HEK293 (cell line): ENCODE data around the gene USP13.

Experiments
- CTCF ChIA-PET: fragments of 350-600 bp; formaldehyde crosslinking; extraction: SDS; loops from one replicate; lab custom pipeline; 2021; ENCODE audit warnings: antibody characterized with exemption; lab: Yijun Ruan, JAX
- POLR2A ChIA-PET: fragments of 300-600 bp; formaldehyde crosslinking; extraction: SDS; loops from one replicate; lab custom pipeline; 2020; ENCODE audit warnings: antibody characterized with exemption, inconsistent platforms; lab: Yijun Ruan, JAX
- H3K27ac ChIP-seq: fragments of 200-500 bp; sonication (Bioruptor generic); 2 replicates; pipeline ENCODE4 v1.5.1; 2014; ENCODE audit warnings: low read depth, low read length, control low read depth, inconsistent platforms; ENCODE audit errors: extremely low read depth
- H3K36me3 ChIP-seq, 2 experiments: fragments of 200-500 bp in 1 of 2; sonication (Bioruptor generic) in 1 of 2; 1 replicate in 1 of 2; 2 replicates in 1 of 2; pipeline ENCODE4 v1.5.1; 2014 to 2017; ENCODE audit warnings: inconsistent platforms in 2 of 2, low read length in 2 of 2; ENCODE audit not compliant: control insufficient read depth in 2 of 2, insufficient read depth in 1 of 2
- H3K4me1 ChIP-seq: fragments of 200-500 bp; sonication (Bioruptor generic); 2 replicates; pipeline ENCODE4 v1.5.1; 2014; ENCODE audit warnings: mild to moderate bottlenecking, low read length, inconsistent platforms; ENCODE audit not compliant: control insufficient read depth, insufficient read depth
- H3K4me3 ChIP-seq: 2 replicates; pipeline ENCODE4 v1.5.1; 2011; ENCODE audit warnings: low read depth, mild to moderate bottlenecking, control low read depth, low read length, moderate library complexity
- H3K9me3 ChIP-seq: fragments of 200-500 bp; sonication (Bioruptor generic); 2 replicates; pipeline ENCODE4 v1.5.1; 2014; ENCODE audit warnings: low read depth, low read length, inconsistent platforms; ENCODE audit not compliant: control insufficient read depth, insufficient read depth
- GLIS1 ChIP-seq: fragments of 450-650 bp; formaldehyde crosslinking; IDR thresholded peaks from 2 replicates; pipeline ENCODE4 v1.5.1; 2016; ENCODE audit warnings: missing biosample characterization, missing genetic modification characterization
- KLF7 ChIP-seq: fragments of 450-650 bp; formaldehyde crosslinking; IDR thresholded peaks from 2 replicates; pipeline ENCODE4 v1.5.1; 2016; ENCODE audit warnings: missing biosample characterization, missing genetic modification characterization, borderline replicate concordance
- KLF9 ChIP-seq: fragments of 450-650 bp; formaldehyde crosslinking; IDR thresholded peaks from 2 replicates; pipeline ENCODE4 v1.5.1; 2016; ENCODE audit warnings: missing biosample characterization, missing genetic modification characterization, low read depth
- MZF1 ChIP-seq: fragments of 450-650 bp; formaldehyde crosslinking; IDR thresholded peaks from 2 replicates; pipeline ENCODE4 v1.5.1; 2017; ENCODE audit warnings: missing biosample characterization, missing genetic modification characterization, borderline replicate concordance
- PRDM1 ChIP-seq: fragments of 450-650 bp; formaldehyde crosslinking; IDR thresholded peaks from 2 replicates; pipeline ENCODE4; 2016; ENCODE audit warnings: missing biosample characterization, missing genetic modification characterization
- TRIM28 ChIP-seq: IDR thresholded peaks from 2 replicates; pipeline ENCODE4 v1.6.1; 2011; ENCODE audit warnings: low read length, control low read depth, borderline replicate concordance
- ZBTB48 ChIP-seq: fragments of 450-650 bp; formaldehyde crosslinking; IDR thresholded peaks from 2 replicates; pipeline ENCODE4 v1.5.1; 2016; ENCODE audit warnings: missing biosample characterization, missing genetic modification characterization
- ZNF248 ChIP-seq: fragments of 450-650 bp; formaldehyde crosslinking; IDR thresholded peaks from 2 replicates; pipeline ENCODE4 v1.5.1; 2017; ENCODE audit warnings: missing biosample characterization, missing genetic modification characterization
- ZNF292 ChIP-seq: fragments of 450-650 bp; formaldehyde crosslinking; IDR thresholded peaks from 2 replicates; pipeline ENCODE4 v1.5.1; 2016; ENCODE audit warnings: low read depth, missing biosample characterization, missing genetic modification characterization, borderline replicate concordance
- ZNF354C ChIP-seq: fragments of 450-650 bp; formaldehyde crosslinking; IDR thresholded peaks from 2 replicates; pipeline ENCODE4 v1.5.1; 2016; ENCODE audit warnings: missing biosample characterization, missing genetic modification characterization, low read depth, borderline replicate concordance
- ZNF404 ChIP-seq: fragments of 450-650 bp; formaldehyde crosslinking; IDR thresholded peaks from 2 replicates; pipeline ENCODE4 v1.5.1; 2017; ENCODE audit warnings: missing biosample characterization, missing genetic modification characterization
- ZNF423 ChIP-seq: fragments of 450-650 bp; formaldehyde crosslinking; IDR thresholded peaks from 2 replicates; pipeline ENCODE4 v1.5.1; 2016; ENCODE audit warnings: missing biosample characterization, missing genetic modification characterization
- ZNF558 ChIP-seq: fragments of 450-650 bp; formaldehyde crosslinking; IDR thresholded peaks from 2 replicates; pipeline ENCODE4 v1.5.1; 2016; ENCODE audit warnings: missing biosample characterization, missing genetic modification characterization
- ZNF629 ChIP-seq: fragments of 450-650 bp; formaldehyde crosslinking; IDR thresholded peaks from 2 replicates; pipeline ENCODE4 v1.5.1; 2017; ENCODE audit warnings: missing biosample characterization, missing genetic modification characterization
- ZNF660 ChIP-seq: fragments of 450-650 bp; IDR thresholded peaks from 2 replicates; pipeline ENCODE4 v1.5.1; 2018; ENCODE audit warnings: missing biosample characterization, mild to moderate bottlenecking, missing genetic modification characterization
- ZNF670 ChIP-seq: fragments of 450-650 bp; formaldehyde crosslinking; IDR thresholded peaks from 2 replicates; pipeline ENCODE4 v1.5.1; 2016; ENCODE audit warnings: missing biosample characterization, missing genetic modification characterization, low read depth
- ZNF768 ChIP-seq: fragments of 450-650 bp; formaldehyde crosslinking; IDR thresholded peaks from 2 replicates; pipeline ENCODE4 v1.5.1; 2018; ENCODE audit warnings: missing biosample characterization, mild to moderate bottlenecking, missing genetic modification characterization
- ZNF792 ChIP-seq: fragments of 450-650 bp; formaldehyde crosslinking; IDR thresholded peaks from 2 replicates; pipeline ENCODE4 v1.5.1; 2016; ENCODE audit warnings: missing biosample characterization, missing genetic modification characterization
- ZSCAN23 ChIP-seq: fragments of 450-650 bp; formaldehyde crosslinking; IDR thresholded peaks from 2 replicates; pipeline ENCODE4 v1.5.1; 2016; ENCODE audit warnings: missing biosample characterization, missing genetic modification characterization
- TF ChIP-seq, protein P1 (sequence below): fragments of 450-650 bp; formaldehyde crosslinking; IDR thresholded peaks from 2 replicates; pipeline ENCODE4 v1.5.1; 2016; ENCODE audit warnings: missing biosample characterization, missing genetic modification characterization
- TF ChIP-seq, protein P2 (sequence below): fragments of 450-650 bp; formaldehyde crosslinking; IDR thresholded peaks from 2 replicates; pipeline ENCODE4 v1.5.1; 2016; ENCODE audit warnings: missing biosample characterization, missing genetic modification characterization
- TF ChIP-seq, protein P3 (sequence below): fragments of 450-650 bp; formaldehyde crosslinking; IDR thresholded peaks from 2 replicates; pipeline ENCODE4 v1.5.1; 2016; ENCODE audit warnings: missing biosample characterization, missing genetic modification characterization
- TF ChIP-seq, protein P4 (sequence below): fragments of 450-650 bp; formaldehyde crosslinking; IDR thresholded peaks from 2 replicates; pipeline ENCODE4 v1.5.1; 2017; ENCODE audit warnings: missing biosample characterization, missing genetic modification characterization

USP13 gene

GRCh38 chr3:179720196-179720595 lies 67.4 kb downstream of the USP13 start:
- no peak overlapping the region for H3K4me3 ChIP-seq
- TF ChIP-seq TRIM28 (no peak), MZF1 (no peak)
- TF ChIP-seq, protein P1, sequence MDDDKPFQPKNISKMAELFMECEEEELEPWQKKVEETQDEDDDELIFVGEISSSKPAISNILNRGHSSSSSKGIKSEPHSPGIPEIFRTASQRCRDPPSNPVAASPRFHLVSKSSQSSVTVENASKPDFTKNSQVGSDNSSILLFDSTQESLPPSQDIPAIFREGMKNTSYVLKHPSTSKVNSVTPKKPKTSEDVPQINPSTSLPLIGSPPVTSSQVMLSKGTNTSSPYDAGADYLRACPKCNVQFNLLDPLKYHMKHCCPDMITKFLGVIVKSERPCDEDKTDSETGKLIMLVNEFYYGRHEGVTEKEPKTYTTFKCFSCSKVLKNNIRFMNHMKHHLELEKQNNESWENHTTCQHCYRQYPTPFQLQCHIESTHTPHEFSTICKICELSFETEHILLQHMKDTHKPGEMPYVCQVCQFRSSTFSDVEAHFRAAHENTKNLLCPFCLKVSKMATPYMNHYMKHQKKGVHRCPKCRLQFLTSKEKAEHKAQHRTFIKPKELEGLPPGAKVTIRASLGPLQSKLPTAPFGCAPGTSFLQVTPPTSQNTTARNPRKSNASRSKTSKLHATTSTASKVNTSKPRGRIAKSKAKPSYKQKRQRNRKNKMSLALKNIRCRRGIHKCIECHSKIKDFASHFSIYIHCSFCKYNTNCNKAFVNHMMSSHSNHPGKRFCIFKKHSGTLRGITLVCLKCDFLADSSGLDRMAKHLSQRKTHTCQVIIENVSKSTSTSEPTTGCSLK (tag by site-specific recombination), result no peak
- TF ChIP-seq, all 188 proteins: peak for 0
- Histone ChIP-seq H3K36me3 (peaks cover 0 to 18% of the 10 kb centered on the region in 2 experiments; a peak in 2 of 3 replicates), H3K4me1 (no peaks in the 10 kb centered on the region), H3K9me3 (no peaks in the 10 kb centered on the region), H3K27ac (no peak overlapping the region)
- POLR2A ChIA-PET, result no interaction called here
- CTCF ChIA-PET, result no interaction called here

- no peaks in the 10 kb centered on the region for H3K9me3 ChIP-seq
- H3K27ac ChIP-seq, result no peak overlapping the region
- ChIA-PET POLR2A (no interaction called here), CTCF (no interaction called here)
- H3K4me1 ChIP-seq, result no peaks in the 10 kb centered on the region
- TF ChIP-seq ZNF423 (tag by site-specific recombination), result no peak
- no peak for TF ChIP-seq KLF9 (tag by site-specific recombination)
- TF ChIP-seq ZNF660, result no peak
- peaks cover 0 to 18% of the 10 kb centered on the region in 2 experiments; a peak in 2 of 3 replicates for H3K36me3 ChIP-seq
- H3K4me3 ChIP-seq, result no peak overlapping the region
These were observed 70.8 kb downstream of the USP13 start for GRCh38 chr3:179723617-179724016.

- ChIA-PET POLR2A (no interaction called here), CTCF (no interaction called here)
- Histone ChIP-seq H3K4me3 (no peak overlapping the region), H3K9me3 (no peaks in the 10 kb centered on the region), H3K36me3 (peaks cover 0 to 33% of the 10 kb centered on the region in 2 experiments; a peak in 2 of 3 replicates), H3K4me1 (no peaks in the 10 kb centered on the region), H3K27ac (no peak overlapping the region)
- TF ChIP-seq ZNF292 (tag by site-specific recombination), result no peak
- TF ChIP-seq, protein P2, sequence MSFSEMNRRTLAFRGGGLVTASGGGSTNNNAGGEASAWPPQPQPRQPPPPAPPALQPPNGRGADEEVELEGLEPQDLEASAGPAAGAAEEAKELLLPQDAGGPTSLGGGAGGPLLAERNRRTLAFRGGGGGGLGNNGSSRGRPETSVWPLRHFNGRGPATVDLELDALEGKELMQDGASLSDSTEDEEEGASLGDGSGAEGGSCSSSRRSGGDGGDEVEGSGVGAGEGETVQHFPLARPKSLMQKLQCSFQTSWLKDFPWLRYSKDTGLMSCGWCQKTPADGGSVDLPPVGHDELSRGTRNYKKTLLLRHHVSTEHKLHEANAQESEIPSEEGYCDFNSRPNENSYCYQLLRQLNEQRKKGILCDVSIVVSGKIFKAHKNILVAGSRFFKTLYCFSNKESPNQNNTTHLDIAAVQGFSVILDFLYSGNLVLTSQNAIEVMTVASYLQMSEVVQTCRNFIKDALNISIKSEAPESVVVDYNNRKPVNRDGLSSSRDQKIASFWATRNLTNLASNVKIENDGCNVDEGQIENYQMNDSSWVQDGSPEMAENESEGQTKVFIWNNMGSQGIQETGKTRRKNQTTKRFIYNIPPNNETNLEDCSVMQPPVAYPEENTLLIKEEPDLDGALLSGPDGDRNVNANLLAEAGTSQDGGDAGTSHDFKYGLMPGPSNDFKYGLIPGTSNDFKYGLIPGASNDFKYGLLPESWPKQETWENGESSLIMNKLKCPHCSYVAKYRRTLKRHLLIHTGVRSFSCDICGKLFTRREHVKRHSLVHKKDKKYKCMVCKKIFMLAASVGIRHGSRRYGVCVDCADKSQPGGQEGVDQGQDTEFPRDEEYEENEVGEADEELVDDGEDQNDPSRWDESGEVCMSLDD (tag by site-specific recombination), result no peak
- no peak for TF ChIP-seq ZNF354C (tag by site-specific recombination)
- no peak for TF ChIP-seq ZBTB48 (tag by site-specific recombination)
- no peak for TF ChIP-seq ZNF404 (tag by site-specific recombination)
- no peak for TF ChIP-seq PRDM1 (tag by site-specific recombination)
- TF ChIP-seq ZNF629 (tag by site-specific recombination), result no peak
- TF ChIP-seq ZNF670 (tag by site-specific recombination), result no peak
- no peak for TF ChIP-seq GLIS1 (tag by site-specific recombination)
- TF ChIP-seq ZNF248, result no peak
- no peak for TF ChIP-seq TRIM28
- TF ChIP-seq, protein P3, sequence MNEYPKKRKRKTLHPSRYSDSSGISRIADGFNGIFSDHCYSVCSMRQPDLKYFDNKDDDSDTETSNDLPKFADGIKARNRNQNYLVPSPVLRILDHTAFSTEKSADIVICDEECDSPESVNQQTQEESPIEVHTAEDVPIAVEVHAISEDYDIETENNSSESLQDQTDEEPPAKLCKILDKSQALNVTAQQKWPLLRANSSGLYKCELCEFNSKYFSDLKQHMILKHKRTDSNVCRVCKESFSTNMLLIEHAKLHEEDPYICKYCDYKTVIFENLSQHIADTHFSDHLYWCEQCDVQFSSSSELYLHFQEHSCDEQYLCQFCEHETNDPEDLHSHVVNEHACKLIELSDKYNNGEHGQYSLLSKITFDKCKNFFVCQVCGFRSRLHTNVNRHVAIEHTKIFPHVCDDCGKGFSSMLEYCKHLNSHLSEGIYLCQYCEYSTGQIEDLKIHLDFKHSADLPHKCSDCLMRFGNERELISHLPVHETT (tag by site-specific recombination), result no peak
- no peak for TF ChIP-seq ZNF792 (tag by site-specific recombination)
- TF ChIP-seq ZNF558 (tag by site-specific recombination), result no peak
- no peak for TF ChIP-seq ZSCAN23 (tag by site-specific recombination)
- no peak for TF ChIP-seq ZNF768 (tag by site-specific recombination)
- TF ChIP-seq, protein P4, sequence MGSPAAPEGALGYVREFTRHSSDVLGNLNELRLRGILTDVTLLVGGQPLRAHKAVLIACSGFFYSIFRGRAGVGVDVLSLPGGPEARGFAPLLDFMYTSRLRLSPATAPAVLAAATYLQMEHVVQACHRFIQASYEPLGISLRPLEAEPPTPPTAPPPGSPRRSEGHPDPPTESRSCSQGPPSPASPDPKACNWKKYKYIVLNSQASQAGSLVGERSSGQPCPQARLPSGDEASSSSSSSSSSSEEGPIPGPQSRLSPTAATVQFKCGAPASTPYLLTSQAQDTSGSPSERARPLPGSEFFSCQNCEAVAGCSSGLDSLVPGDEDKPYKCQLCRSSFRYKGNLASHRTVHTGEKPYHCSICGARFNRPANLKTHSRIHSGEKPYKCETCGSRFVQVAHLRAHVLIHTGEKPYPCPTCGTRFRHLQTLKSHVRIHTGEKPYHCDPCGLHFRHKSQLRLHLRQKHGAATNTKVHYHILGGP (tag by site-specific recombination), result no peak
- TF ChIP-seq KLF7 (tag by site-specific recombination), result no peak
These were observed 73.3 kb downstream of the USP13 start for GRCh38 chr3:179726075-179726699.
